Measurements from ENCODE around the gene COLEC12. TPM values are rescaled to one million over a fixed set of nuclear protein-coding genes. Genes with fewer than 3 reads are reported as not detected.

The COLEC12 gene
- total RNA-seq: not detected in 2 replicates

DNA sequence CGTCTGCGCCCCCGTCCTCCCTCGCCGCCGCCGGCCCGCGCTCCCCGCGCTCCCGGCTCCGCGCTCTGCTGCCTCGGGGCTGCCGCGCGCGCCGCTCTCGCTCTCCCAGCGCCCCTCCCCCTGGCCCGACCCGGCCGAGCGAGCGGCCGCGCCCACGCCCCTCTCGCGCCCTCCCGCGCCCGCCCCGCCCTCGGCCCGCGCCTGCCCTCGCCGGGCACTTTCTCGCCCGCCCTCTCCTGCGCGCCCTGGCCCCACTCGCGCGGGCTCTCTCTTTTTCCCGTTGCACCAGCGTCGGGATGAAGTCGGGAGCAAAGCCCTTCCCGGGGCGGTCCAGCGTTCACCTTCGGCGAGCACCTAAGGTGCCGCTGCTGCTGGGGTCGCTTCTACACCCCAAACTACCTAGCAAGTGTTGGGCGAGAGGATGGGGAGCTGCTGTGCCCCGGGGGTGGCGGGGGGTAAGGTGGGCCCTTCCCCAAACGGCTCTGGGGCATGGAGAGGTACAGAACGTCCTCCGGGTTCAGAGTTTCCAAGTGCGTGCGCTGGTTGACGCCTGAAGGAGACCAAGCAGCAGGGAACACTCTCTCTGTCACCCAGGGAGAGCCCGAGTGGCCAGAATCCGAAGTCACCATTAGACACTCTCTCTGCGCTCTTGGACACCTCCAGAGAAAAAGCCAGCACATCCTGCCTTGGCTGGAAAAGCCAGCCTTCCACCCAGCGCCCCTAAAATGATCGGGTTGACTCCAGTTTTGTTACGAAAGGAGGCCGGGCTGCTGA lies at the start of gene COLEC12:
COLEC12 (minus strand) TSS at position 70 of the 774 bp plus-strand sequence. CDS start 187 bp downstream, outside the sequence.
- intact Hi-C loops (cut with micrococcal nuclease): no loop called here

DNA sequence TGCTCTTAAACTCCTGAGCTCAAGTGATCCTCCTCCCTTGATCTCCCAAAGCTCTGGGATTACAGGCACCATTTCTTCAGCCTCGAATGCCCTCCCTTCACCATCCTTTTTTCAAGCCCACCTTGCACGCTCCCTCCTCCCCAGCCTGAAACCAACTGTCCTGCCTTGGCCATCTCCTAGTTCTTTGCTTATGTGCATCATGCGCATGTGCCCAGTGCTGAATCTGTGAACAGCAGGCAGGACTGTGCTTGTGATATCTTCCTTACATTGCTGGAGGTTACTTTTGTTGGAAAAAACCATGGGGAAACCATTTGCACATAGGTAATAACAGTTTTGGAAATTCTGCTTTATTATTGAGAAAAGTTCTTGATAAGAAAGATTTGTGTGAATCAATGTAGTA lies 49.5 kb upstream of the COLEC12 start:
- intact Hi-C loops (cut with micrococcal nuclease): no loop called here

DNA sequence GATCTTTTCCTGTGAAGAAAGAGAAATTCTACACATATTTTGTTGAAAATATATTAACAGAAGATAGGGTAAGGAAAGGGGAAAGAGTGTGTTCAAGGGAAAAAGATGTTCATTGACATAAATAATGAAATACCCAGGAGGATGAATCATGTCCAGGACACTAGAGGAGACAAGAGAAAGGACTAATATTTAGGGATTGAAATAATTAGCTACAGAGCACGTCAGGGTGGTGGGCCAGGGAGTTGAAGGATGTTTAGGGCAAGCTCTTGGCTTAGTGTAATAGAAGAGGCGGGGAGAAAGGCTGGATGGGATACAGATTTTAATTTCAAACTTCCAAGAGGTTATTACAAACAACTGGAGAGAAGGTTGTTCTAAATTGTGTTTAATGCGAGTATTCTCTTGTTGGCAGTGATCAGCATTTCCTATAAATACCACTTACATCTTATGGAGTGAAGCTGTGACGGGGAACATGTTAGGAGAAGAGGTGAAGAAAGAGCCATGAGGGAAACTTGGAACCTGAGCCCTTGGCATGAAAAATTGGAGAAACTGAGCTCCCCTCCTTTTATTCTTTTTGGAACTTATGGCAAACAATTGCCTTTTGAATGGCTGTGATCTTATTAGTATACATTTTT lies 43.1 kb upstream of the COLEC12 start:
- intact Hi-C loops (cut with micrococcal nuclease): no loop called here

- intact Hi-C loops (cut with micrococcal nuclease): no loop called here
Observed at GRCh38 chr18:533995-534601, 33.6 kb upstream of the COLEC12 start.

GRCh38 chr18:532632-533031 lies 32.1 kb upstream of the COLEC12 start:
- intact Hi-C loops (cut with micrococcal nuclease): no loop called here

DNA sequence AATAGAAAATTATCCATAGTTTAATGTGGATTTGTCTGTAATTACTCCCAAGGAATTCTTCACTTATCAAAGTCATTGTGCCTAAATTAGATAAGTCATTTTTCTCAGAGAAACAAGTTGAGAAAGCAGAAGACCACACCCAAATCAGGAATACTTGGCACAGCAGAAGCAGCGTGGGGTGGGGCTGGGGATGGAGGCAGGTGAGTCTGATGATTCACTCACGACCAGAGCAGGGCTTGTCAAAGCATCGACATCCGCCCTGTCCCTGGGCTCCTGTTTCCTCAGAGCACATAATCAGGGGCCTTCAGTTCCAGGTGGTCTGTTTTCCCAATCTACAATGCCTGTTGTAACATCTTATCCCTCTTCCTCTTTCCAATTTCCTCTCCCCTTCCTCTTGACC lies 31.5 kb upstream of the COLEC12 start:
- intact Hi-C loops (cut with micrococcal nuclease): no loop called here

GRCh38 chr18:527146-527545 lies 26.6 kb upstream of the COLEC12 start:
- intact Hi-C loops (cut with micrococcal nuclease): no loop called here

GRCh38 chr18:526681-527080 lies 26.2 kb upstream of the COLEC12 start:
- intact Hi-C loops (cut with micrococcal nuclease): no loop called here

DNA sequence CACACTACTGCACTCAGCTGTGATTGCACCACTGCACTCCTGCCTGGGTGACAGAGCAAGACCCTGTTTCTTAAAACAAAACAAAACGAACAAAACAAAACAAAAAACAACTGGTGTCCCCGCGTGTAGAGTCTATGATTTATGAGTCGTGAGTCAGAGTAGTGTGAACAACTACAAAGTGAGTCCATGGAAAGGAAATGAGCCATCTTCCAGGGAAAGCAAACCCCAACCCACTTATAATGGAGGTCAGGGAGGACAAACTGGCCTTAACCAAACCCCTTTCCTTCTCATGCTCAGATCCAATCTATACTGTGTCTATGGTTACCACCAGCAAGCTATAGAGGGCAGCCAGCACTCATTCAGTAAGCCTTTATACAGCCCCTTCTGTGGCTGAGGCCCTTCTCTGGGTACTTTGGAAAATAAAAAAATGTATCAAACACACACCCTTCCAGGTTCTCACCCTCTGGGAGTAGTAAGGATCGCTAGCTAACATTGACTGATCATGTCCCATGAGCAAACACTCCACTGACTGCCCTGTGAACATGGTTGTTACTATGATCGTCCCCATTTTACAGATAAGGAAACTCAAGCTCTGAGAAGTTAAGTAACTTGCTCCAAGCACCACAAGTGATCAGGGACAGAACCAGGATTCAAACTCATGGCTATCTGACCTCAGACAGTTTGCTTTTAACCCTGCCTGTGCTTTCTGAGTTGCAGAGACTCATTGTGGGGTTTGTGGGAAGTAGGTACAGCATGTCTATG lies 24.7 kb upstream of the COLEC12 start:
- intact Hi-C loops (cut with micrococcal nuclease): no loop called here

GRCh38 chr18:524466-524865 lies 24.0 kb upstream of the COLEC12 start:
- intact Hi-C loops (cut with micrococcal nuclease): no loop called here

DNA sequence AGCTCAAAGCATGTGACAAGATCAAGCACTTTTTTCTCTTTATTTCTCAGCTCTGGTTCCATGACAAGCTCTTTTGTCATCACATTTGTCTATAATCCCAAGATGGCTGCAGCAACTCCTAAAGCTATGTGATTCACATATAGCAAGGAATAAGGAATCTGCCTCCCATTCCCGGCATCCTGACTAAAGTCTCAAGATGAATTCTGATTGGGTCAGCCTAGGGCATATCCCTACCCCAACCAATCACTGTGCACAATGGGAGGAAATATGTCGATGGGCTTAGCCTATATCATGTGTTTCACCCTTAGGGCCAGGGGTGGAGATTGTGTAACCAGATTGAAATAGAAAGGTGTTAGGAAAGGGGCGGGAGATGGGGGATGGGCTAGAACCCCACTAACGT lies 23.1 kb upstream of the COLEC12 start:
- intact Hi-C loops (cut with micrococcal nuclease): no loop called here

GRCh38 chr18:519019-519879 lies 18.7 kb upstream of the COLEC12 start:
- intact Hi-C loops (cut with micrococcal nuclease): loop anchor here (10.0 kb wide), 1 partner anchor 1966 kb away; no protein-coding TSS in a partner anchor

DNA sequence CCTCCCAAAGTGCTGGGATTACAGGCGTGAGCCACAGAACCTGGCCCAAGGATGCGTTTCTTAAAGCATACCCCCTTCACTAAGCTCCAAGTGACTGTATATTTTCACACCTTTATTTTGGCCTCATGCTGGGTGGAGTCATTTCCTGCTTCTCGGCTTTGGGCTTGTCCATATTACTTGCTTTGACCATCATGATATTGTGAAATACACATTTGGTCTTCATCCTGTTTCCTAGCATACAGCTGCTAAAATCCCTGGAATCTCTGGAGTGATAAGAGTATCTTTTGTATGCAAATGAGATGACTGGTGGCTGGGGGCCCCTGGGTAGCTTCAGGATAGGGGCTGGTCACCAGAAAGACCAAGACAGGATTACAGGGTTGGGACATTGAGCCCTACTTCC lies 17.6 kb upstream of the COLEC12 start:
- intact Hi-C loops (cut with micrococcal nuclease): loop anchor here (10.0 kb wide), 1 partner anchor 1967 kb away; no protein-coding TSS in a partner anchor

DNA sequence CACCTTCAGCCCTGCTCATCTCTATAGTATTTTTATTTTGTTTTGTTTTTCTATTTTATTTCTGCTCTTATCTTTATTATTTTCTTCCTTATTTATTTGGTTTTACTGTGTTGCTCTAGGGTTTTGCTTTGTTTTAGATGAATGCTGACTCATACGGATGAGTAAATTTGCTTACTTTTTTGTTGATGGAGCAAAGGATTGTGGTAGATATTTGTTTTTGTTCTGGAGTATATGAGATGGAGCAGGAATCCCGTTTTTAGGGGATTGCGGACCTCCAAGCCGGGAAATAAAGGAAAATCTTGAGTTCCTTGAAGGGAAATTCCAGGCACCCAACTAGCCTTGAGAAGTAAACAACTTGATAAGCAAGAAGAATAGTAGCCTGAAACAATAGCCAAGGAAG lies 15.3 kb upstream of the COLEC12 start:
- intact Hi-C loops (cut with micrococcal nuclease): loop anchor here (10.0 kb wide), 1 partner anchor 1969 kb away; no protein-coding TSS in a partner anchor

GRCh38 chr18:515156-515815 lies 14.8 kb upstream of the COLEC12 start:
- intact Hi-C loops (cut with micrococcal nuclease): loop anchor here (10.0 kb wide), 1 partner anchor 1970 kb away; no protein-coding TSS in a partner anchor

- intact Hi-C loops (cut with micrococcal nuclease): loop anchor here (10.0 kb wide), 1 partner anchor 1971 kb away; no protein-coding TSS in a partner anchor
Observed at GRCh38 chr18:513826-514530, 13.5 kb upstream of the COLEC12 start.

DNA sequence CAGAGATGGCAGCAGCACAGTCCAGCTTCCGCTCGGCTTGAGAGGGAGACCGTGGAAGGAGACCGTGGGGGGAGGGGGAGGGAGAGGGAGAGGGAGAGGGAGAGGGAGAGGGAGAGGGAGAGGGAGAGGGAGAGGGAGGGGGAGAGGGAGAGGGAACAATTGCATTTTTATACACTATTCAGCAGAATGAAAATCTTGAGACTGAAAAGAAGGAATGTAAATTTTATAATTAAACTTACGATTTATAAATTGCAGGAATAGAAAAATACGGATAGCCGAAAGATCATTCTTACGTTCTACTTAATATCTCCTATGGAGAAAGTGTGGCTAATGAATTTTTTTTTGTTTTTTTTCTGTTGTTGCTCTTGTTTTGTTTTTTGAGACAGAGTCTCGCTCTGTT lies 12.5 kb upstream of the COLEC12 start:
- intact Hi-C loops (cut with micrococcal nuclease): loop anchor here (10.0 kb wide), 1 partner anchor 1972 kb away; no protein-coding TSS in a partner anchor

GRCh38 chr18:508835-509234 lies 8.3 kb upstream of the COLEC12 start:
- intact Hi-C loops (cut with micrococcal nuclease): no loop called here

DNA sequence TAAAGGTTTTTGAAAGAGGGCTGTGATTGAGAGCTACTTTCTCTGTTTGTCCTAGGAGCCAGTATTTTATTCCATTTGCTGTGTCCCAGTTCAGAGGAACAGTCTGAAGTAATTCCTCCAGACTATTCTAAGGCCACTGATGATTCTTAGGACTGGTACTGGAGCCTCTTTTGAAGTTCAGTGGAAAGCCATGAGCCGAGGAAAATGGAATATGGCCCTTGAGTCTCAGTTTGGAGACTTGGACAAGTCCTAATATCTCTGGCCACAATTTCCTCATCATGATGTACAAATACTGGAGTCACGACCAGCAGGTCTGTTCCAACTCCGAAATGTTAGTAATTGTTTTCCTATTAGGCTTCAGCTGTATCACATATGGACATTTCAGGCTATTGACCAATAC lies 7.1 kb upstream of the COLEC12 start:
- intact Hi-C loops (cut with micrococcal nuclease): no loop called here
